Rectal smooth muscle tissue (tissue), 1 donor: ENCODE results near the gene ADAMTS4.

Source experiments
- H3K27ac ChIP-seq: one replicate; pipeline ENCODE4 v1.7.0; 2013; ENCODE audit warnings: low read depth, low read length, inconsistent platforms
- H3K27me3 ChIP-seq: one replicate; pipeline ENCODE4 v1.7.0; 2013; ENCODE audit warnings: low read length; ENCODE audit not compliant: control insufficient read depth, insufficient read depth
- H3K36me3 ChIP-seq: one replicate; pipeline ENCODE4 v1.7.0; 2013; ENCODE audit warnings: low read length; ENCODE audit not compliant: control insufficient read depth, insufficient read depth
- H3K4me1 ChIP-seq: one replicate; pipeline ENCODE4 v1.7.0; 2013; ENCODE audit warnings: low read length; ENCODE audit not compliant: control insufficient read depth, insufficient read depth
- H3K4me3 ChIP-seq: one replicate; pipeline ENCODE4 v1.7.0; 2013; ENCODE audit warnings: low read length
- H3K9ac ChIP-seq: one replicate; pipeline ENCODE4 v1.7.0; 2013; ENCODE audit warnings: low read length

The ADAMTS4 gene

GRCh38 chr1:161172776-161173376 is 26.0 kb downstream of the ADAMTS4 start:
- Histone ChIP-seq H3K9ac (no peak overlapping the region), H3K4me3 (no peak overlapping the region), H3K4me1 (peaks cover 8% of the 10 kb centered on the region), H3K27ac (no peak overlapping the region), H3K36me3 (peaks cover 32% of the 10 kb centered on the region), H3K27me3 (no peaks in the 10 kb centered on the region)

- Histone ChIP-seq H3K4me1 (peaks cover 5% of the 10 kb centered on the region), H3K9ac (no peak overlapping the region), H3K4me3 (no peak overlapping the region), H3K36me3 (peaks cover 32% of the 10 kb centered on the region), H3K27ac (no peak overlapping the region), H3K27me3 (no peaks in the 10 kb centered on the region)
These were observed 26.5 kb downstream of the ADAMTS4 start for GRCh38 chr1:161172349-161172748.

DNA sequence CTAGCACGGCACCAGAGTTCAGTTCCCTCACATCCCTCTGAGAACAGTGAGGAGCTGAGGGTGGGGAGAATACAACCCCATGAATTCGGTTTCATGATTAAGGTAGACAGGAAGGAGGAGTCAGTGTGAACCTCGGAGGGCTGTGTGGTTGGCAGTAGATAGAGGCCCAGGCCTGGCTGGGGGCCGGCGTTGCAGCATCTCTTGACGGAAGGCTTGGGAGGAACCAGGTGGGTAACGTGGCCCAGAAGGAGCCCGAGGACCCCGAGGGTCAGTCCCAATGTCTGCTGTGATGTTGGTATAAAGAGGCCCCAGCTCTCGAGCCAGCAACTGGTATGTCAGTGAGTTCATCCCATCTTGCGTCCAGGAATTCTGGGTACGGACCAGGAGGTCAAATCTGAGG is 27.2 kb downstream of the ADAMTS4 start:
- no peak overlapping the region for H3K9ac ChIP-seq
- H3K4me1 ChIP-seq = peaks cover 10% of the 10 kb centered on the region
- H3K36me3 ChIP-seq = peaks cover 32% of the 10 kb centered on the region
- no peaks in the 10 kb centered on the region for H3K27me3 ChIP-seq
- H3K27ac ChIP-seq = no peak overlapping the region
- H3K4me3 ChIP-seq = no peak overlapping the region

GRCh38 chr1:161171191-161171590 is 27.7 kb downstream of the ADAMTS4 start:
- Histone ChIP-seq H3K36me3 (peaks cover 32% of the 10 kb centered on the region), H3K4me3 (no peak overlapping the region), H3K27me3 (no peaks in the 10 kb centered on the region), H3K4me1 (peaks cover 5% of the 10 kb centered on the region), H3K27ac (no peak overlapping the region), H3K9ac (no peak overlapping the region)

DNA sequence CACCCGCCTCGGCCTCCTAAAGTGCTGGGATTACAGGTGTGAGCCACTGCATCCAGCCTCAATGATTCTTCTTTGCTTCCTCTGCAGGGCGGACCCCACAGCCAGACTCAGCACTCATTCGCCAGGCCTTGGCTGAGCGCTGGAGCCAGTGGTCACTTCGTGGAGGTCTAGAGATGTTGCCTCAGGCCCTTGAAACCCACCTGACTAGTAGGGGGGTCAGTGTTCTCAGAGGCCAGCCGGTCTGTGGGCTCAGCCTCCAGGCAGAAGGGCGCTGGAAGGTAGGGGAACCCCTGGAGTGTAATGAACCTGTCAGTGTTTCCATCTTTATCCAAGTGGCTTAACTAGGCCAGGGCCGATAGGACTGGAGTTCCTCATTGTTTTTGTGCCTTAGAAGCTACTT is 29.9 kb downstream of the ADAMTS4 start:
- H3K27ac ChIP-seq = no peak overlapping the region
- peaks cover 18% of the 10 kb centered on the region for H3K36me3 ChIP-seq
- no peaks in the 10 kb centered on the region for H3K27me3 ChIP-seq
- peaks cover 5% of the 10 kb centered on the region for H3K4me1 ChIP-seq
- H3K9ac ChIP-seq = no peak overlapping the region
- H3K4me3 ChIP-seq = no peak overlapping the region

GRCh38 chr1:161166669-161167548 is 31.9 kb downstream of the ADAMTS4 start:
- peak overlapping the region; percentile 65 for H3K27ac ChIP-seq
- H3K27me3 ChIP-seq = no peaks in the 10 kb centered on the region
- peak overlapping the region; percentile 72 for H3K9ac ChIP-seq
- H3K4me3 ChIP-seq = peak overlapping the region; percentile 95
- peaks cover 5% of the 10 kb centered on the region for H3K4me1 ChIP-seq
- peaks cover 21% of the 10 kb centered on the region for H3K36me3 ChIP-seq

GRCh38 chr1:161165742-161166668 is 32.8 kb downstream of the ADAMTS4 start, which contains the start of gene PPOX:
Gene PPOX (plus strand): TSS chr1:161166426. CDS start chr1:161166848, 422 bp downstream.
- peaks cover 20% of the 10 kb centered on the region for H3K36me3 ChIP-seq

DNA sequence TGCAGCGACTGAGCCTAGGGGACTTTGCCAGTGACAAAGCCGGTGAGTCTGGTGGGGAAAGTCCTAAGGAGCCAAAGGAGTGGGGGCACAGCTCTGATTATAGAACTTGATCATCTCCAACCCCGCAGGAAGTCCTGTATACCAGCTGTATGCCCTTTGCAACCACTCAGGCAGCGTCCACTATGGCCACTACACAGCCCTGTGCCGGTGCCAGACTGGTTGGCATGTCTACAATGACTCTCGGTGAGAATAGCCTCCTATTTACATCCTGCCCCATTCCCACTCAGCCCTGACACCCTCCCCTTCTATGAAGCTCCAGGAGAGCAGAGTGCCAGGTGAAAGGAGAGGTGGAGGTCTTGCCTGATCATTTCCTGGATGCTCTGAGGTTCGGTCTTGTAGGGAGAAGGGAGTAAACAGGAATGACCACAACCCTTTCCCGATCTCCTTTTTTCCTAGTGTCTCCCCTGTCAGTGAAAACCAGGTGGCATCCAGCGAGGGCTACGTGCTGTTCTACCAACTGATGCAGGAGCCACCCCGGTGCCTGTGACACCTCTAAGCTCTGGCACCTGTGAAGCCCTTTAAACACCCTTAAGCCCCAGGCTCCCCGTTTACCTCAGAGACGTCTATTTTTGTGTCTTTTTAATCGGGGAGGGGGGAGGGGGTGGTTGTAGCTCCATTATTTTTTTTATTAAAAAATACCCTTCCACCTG is 33.8 kb downstream of the ADAMTS4 start:
- H3K4me1 ChIP-seq = peaks cover 8% of the 10 kb centered on the region
- H3K4me3 ChIP-seq = peak overlapping the region; percentile 83
- no peak overlapping the region for H3K9ac ChIP-seq
- H3K27ac ChIP-seq = peak overlapping the region; percentile 87
- peaks cover 11% of the 10 kb centered on the region for H3K36me3 ChIP-seq
- no peaks in the 10 kb centered on the region for H3K27me3 ChIP-seq

More at GRCh38 chr1:161165742-161166668, 32.8 kb downstream of the ADAMTS4 start, which contains the start of gene PPOX:
- Histone ChIP-seq H3K27me3 (no peaks in the 10 kb centered on the region), H3K9ac (peak within 1 kb of the TSS; percentile 72), H3K4me3 (peak within 1 kb of the TSS; percentile 95), H3K4me1 (peaks cover 5% of the 10 kb centered on the region), H3K27ac (peak within 1 kb of the TSS; percentile 87)

GRCh38 chr1:161163793-161164192 is 35.1 kb downstream of the ADAMTS4 start:
- no peak overlapping the region for H3K4me3 ChIP-seq
- H3K27ac ChIP-seq = no peak overlapping the region
- H3K4me1 ChIP-seq = peaks cover 13% of the 10 kb centered on the region
- no peaks in the 10 kb centered on the region for H3K27me3 ChIP-seq
- peaks cover 6% of the 10 kb centered on the region for H3K36me3 ChIP-seq
- no peak overlapping the region for H3K9ac ChIP-seq

GRCh38 chr1:161162806-161163205 is 36.0 kb downstream of the ADAMTS4 start:
- Histone ChIP-seq H3K9ac (no peak overlapping the region), H3K4me3 (no peak overlapping the region), H3K36me3 (peaks cover 6% of the 10 kb centered on the region), H3K27ac (no peak overlapping the region), H3K27me3 (no peaks in the 10 kb centered on the region), H3K4me1 (peaks cover 15% of the 10 kb centered on the region)

GRCh38 chr1:161162052-161162451 is 36.8 kb downstream of the ADAMTS4 start:
- H3K9ac ChIP-seq = no peak overlapping the region
- peaks cover 6% of the 10 kb centered on the region for H3K36me3 ChIP-seq

More at GRCh38 chr1:161162052-161162451, 36.8 kb downstream of the ADAMTS4 start:
- Histone ChIP-seq H3K4me3 (no peak overlapping the region), H3K27ac (no peak overlapping the region), H3K4me1 (peaks cover 13% of the 10 kb centered on the region), H3K27me3 (no peaks in the 10 kb centered on the region)
